ENCODE results near the gene ZNF20. TPM values are rescaled to one million over a fixed set of nuclear protein-coding genes. Genes with fewer than 3 reads are reported as not detected.

The ZNF20 gene
- total RNA-seq, result 1 to 10 TPM; 1.0 to 1.2 TPM
- polyA plus RNA-seq (2013, experiment 1 of 2), result 1.9 TPM
- polyA plus RNA-seq (2013, experiment 2 of 2), result 2.2 TPM
- total RNA-seq, result 0 to 2.6 (median 0.89) reads per million in 172 experiments

DNA sequence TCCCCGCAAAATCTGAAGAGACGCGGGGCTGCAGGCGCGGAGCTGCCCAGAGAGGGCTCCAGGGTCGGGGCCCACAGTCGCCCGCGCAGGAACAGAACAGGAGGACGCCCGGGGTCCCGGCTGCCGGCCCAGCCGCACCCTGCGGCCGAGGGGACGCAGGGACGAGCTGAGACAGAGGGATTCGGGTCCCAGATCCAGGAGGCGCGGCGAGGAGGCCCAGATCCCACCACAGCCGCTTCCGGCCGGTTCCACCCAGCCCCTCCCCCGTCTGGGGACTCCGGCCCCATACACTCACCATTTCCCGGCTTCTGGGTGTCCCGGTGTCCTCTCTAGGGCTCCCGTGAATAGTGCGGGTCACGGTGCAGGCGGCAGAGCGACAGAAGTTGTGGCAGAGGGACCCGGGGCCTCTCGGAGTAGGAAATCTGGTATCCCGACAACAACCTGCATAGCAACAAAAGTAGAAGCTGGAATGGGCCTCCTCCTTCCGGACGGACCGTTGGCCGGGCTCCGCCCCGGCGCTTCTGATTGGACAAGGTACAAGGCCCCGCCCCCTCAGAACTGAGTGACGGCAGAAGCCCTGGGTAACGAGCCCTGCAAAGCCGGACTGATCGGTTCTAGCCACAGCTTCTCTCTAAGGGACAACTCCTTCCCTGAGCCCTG is at the start of gene ZNF20:
ZNF20 (minus strand) TSS at position 466 of the 660 bp plus-strand sequence; CDS start at position 298, 168 bp downstream.
- POLR2A ChIA-PET, result interaction anchor here (0.6 to 2.1 kb wide), 9 partner anchors 17 to 258 kb away, joined by 3 to 10 read pairs (median 4); partner anchors contain the start of genes ZNF136, ZNF563, ZNF625 and ZNF700
- peaks cover 4% of the 10 kb centered on the region for H3K9me3 Mint-ChIP-seq

DNA sequence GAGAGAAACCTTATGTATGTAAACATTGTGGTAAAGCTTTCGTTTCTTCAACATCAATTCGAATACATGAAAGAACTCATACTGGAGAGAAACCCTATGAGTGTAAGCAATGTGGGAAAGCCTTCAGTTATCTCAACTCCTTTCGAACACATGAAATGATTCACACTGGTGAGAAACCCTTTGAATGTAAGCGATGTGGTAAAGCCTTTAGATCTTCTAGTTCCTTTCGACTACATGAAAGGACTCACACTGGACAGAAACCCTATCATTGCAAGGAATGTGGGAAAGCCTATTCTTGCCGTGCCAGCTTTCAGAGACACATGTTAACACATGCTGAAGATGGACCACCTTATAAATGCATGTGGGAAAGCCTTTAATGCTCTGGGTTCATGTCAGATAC is 47.5 kb upstream of the ZNF20 start:
- Mint-ChIP-seq H3K27me3 (no peaks in the 10 kb centered on the region), H3K27ac (no peak overlapping the region), H3K4me3 (no peak overlapping the region), H3K9me3 (peaks cover 22% of the 10 kb centered on the region), H3K36me3 (ENCODE audit: low read depth) (peaks cover 94% of the 10 kb centered on the region), H3K4me1 (ENCODE audit: low read depth) (no peaks in the 10 kb centered on the region)
- ChIA-PET POLR2A (no interaction called here), CTCF (no interaction called here)
- no peak overlapping the region for H3K27ac ChIP-seq (ENCODE audit: low read depth in 1 of 2, low read length in 2 of 2)
- no peak for DNase-seq
- ATAC-seq (ENCODE audit: poor library complexity), result no peak
- TF ChIP-seq, protein P1, sequence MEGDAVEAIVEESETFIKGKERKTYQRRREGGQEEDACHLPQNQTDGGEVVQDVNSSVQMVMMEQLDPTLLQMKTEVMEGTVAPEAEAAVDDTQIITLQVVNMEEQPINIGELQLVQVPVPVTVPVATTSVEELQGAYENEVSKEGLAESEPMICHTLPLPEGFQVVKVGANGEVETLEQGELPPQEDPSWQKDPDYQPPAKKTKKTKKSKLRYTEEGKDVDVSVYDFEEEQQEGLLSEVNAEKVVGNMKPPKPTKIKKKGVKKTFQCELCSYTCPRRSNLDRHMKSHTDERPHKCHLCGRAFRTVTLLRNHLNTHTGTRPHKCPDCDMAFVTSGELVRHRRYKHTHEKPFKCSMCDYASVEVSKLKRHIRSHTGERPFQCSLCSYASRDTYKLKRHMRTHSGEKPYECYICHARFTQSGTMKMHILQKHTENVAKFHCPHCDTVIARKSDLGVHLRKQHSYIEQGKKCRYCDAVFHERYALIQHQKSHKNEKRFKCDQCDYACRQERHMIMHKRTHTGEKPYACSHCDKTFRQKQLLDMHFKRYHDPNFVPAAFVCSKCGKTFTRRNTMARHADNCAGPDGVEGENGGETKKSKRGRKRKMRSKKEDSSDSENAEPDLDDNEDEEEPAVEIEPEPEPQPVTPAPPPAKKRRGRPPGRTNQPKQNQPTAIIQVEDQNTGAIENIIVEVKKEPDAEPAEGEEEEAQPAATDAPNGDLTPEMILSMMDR (IDR thresholded peaks at IDR 0.05), result no peak
- H3K9me3 ChIP-seq (ENCODE audit: control insufficient read depth in 1 of 2, insufficient read depth in 1 of 2, low read length in 2 of 2), result peaks cover 54 to 90% of the 10 kb centered on the region in 2 experiments
- no peak overlapping the region for H3K4me3 ChIP-seq (ENCODE audit: low read length)
- peaks cover 58% of the 10 kb centered on the region for H3K36me3 ChIP-seq (ENCODE audit: insufficient read depth, low read length)
- intact Hi-C loops (cut with DNase I, micrococcal nuclease), result loop anchor here in 1 of 2 experiments (5.0 kb wide), 1 partner anchor 340 kb away; no protein-coding TSS in a partner anchor
- no peaks in the 10 kb centered on the region for H3K27me3 ChIP-seq (ENCODE audit: control insufficient read depth in 1 of 2, insufficient read depth in 2 of 2, low read length in 2 of 2)
- no peaks in the 10 kb centered on the region for H3K4me1 ChIP-seq (ENCODE audit: insufficient read depth, low read length)

More for the DNA sequence above, at the start of gene ZNF20:
- Mint-ChIP-seq H3K4me3 (peak within 1 kb of the TSS; percentile 88), H3K27me3 (no peaks in the 10 kb centered on the region), H3K4me1 (ENCODE audit: low read depth) (peaks cover 43% of the 10 kb centered on the region), H3K27ac (peak within 1 kb of the TSS; percentile 47), H3K36me3 (ENCODE audit: low read depth) (peaks cover 41% of the 10 kb centered on the region)
- H3K4me1 ChIP-seq (ENCODE audit: insufficient read depth, low read length), result peaks cover 36% of the 10 kb centered on the region
- peak within 1 kb of the TSS in 1 of 2 donors; percentile 44 for H3K27ac ChIP-seq (ENCODE audit: low read depth in 1 of 2, low read length in 2 of 2)
- ATAC-seq (ENCODE audit: poor library complexity), result peak; percentile 85
- TF ChIP-seq, protein P1 (IDR thresholded peaks at IDR 0.05), result no peak
- H3K9me3 ChIP-seq (ENCODE audit: control insufficient read depth in 1 of 2, insufficient read depth in 1 of 2, low read length in 2 of 2), result peaks cover 3 to 7% of the 10 kb centered on the region in 2 experiments
- H3K4me3 ChIP-seq (ENCODE audit: low read length), result peak within 1 kb of the TSS; percentile 97
- peaks cover 10% of the 10 kb centered on the region for H3K36me3 ChIP-seq (ENCODE audit: insufficient read depth, low read length)
- CTCF ChIA-PET, result interaction anchor here (0.8 to 2.7 kb wide), 11 partner anchors 13 to 342 kb away, joined by 3 to 29 read pairs (median 10); partner anchors contain the start of genes ZNF563, ZNF700 and ZNF763
- intact Hi-C loops (cut with DNase I, micrococcal nuclease), result loop anchor here (2.0 to 5.0 kb wide), 5 partner anchors 48 to 443 kb away; no protein-coding TSS in a partner anchor
- DNase-seq, result peak; percentile 74 to 94 (median 84)
- H3K27me3 ChIP-seq (ENCODE audit: control insufficient read depth in 1 of 2, insufficient read depth in 2 of 2, low read length in 2 of 2), result no peaks in the 10 kb centered on the region

DNA sequence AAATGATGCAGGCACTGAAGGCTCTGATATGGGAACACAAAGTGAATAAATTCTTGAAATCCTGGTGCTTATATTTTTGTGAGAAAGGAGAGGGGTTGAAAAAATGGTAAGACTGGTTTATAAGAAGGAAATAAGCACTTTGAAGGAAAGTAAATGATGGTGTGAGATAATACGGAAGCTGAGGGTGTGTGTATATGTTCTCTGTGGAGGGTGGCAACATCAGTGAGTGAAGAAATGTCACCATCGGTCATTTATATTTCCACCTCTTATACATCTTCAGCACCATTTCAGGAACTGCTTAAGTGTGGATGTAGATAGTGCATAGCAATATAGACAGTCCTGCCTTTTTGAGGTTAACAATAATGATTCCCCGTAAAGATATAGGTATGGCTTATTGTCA is 40.2 kb upstream of the ZNF20 start:
- ChIA-PET POLR2A (no interaction called here), CTCF (no interaction called here)
- H3K9me3 Mint-ChIP-seq, result peaks cover 15% of the 10 kb centered on the region
- Histone ChIP-seq H3K27me3 (ENCODE audit: control insufficient read depth in 1 of 2, insufficient read depth in 2 of 2, low read length in 2 of 2) (no peaks in the 10 kb centered on the region), H3K4me1 (ENCODE audit: insufficient read depth, low read length) (peaks cover 5% of the 10 kb centered on the region), H3K27ac (ENCODE audit: low read depth in 1 of 2, low read length in 2 of 2) (no peak overlapping the region), H3K9me3 (ENCODE audit: control insufficient read depth in 1 of 2, insufficient read depth in 1 of 2, low read length in 2 of 2) (peaks cover 49 to 59% of the 10 kb centered on the region in 2 experiments), H3K4me3 (ENCODE audit: low read length) (no peak overlapping the region), H3K36me3 (ENCODE audit: insufficient read depth, low read length) (peaks cover 40% of the 10 kb centered on the region)
- no peak overlapping the region for H3K4me3 Mint-ChIP-seq
- H3K36me3 Mint-ChIP-seq (ENCODE audit: low read depth), result peaks cover 100% of the 10 kb centered on the region
- DNase-seq (no peak), ATAC-seq (ENCODE audit: poor library complexity) (no peak)
- H3K27me3 Mint-ChIP-seq, result no peaks in the 10 kb centered on the region
- H3K4me1 Mint-ChIP-seq (ENCODE audit: low read depth), result peaks cover 29% of the 10 kb centered on the region
- no peak overlapping the region for H3K27ac Mint-ChIP-seq
- TF ChIP-seq, protein P1 (IDR thresholded peaks at IDR 0.05), result no peak
- intact Hi-C loops (cut with DNase I, micrococcal nuclease), result no loop called here

Data from CD4-positive, alpha-beta T cell (primary cell).